UCSD-AML1 (cell line): Measurements from ENCODE around the gene SLITRK1.

ENCODE experiments used
- DNase-seq: peaks from one replicate; lab custom pipeline; 2025; ENCODE audit not compliant: unreplicated experiment; lab: John Stamatoyannopoulos, UW

Gene SLITRK1

GRCh38 chr13:83867708-83868107 is 14.6 kb downstream of the SLITRK1 start:
- no peak for DNase-seq

GRCh38 chr13:83865161-83866137 is 16.8 kb downstream of the SLITRK1 start:
- DNase-seq = no peak

GRCh38 chr13:83853771-83854170 is 28.5 kb downstream of the SLITRK1 start:
- no peak for DNase-seq

GRCh38 chr13:83845106-83845505 is 37.2 kb downstream of the SLITRK1 start:
- DNase-seq = no peak

- DNase-seq = no peak
These were observed 43.1 kb downstream of the SLITRK1 start for GRCh38 chr13:83839146-83839545.

- no peak for DNase-seq
These were observed 50.5 kb downstream of the SLITRK1 start for GRCh38 chr13:83831796-83832195.

- DNase-seq = no peak
These were observed 52.5 kb downstream of the SLITRK1 start for GRCh38 chr13:83829810-83830209.

GRCh38 chr13:83827338-83827737 is 54.9 kb downstream of the SLITRK1 start:
- DNase-seq = no peak
